Astrocyte of the spinal cord (primary cell): ENCODE data around the gene TEDDM1.
"Not testable (repeated sequence)": the region's sequence is repeated elsewhere in the genome, so short reads cannot be mapped to it uniquely, and the experiment has no call there.

Source experiments
- DNase-seq: peaks from one replicate; pipeline ENCODE4 v3.0.0; 2011; ENCODE audit warnings: low read depth, low spot score
- H3K4me3 ChIP-seq: 2 replicates; pipeline ENCODE4 v1.5.1; 2011; ENCODE audit warnings: low read depth, mild to moderate bottlenecking, low read length, moderate library complexity
- CTCF ChIP-seq: IDR thresholded peaks from 2 replicates; pipeline ENCODE4 v1.5.1; 2012; ENCODE audit warnings: low read depth, mild to moderate bottlenecking, low read length, inconsistent platforms
- in situ Hi-C: cut with HindIII; loops from 2 replicates; pipeline ENCODE4 v1.10.0; 2017; ENCODE audit warnings: low sequenced_read_pairs

TEDDM1 gene

GRCh38 chr1:182383037-182383661 lies 17.3 kb downstream of the TEDDM1 start:
- in situ Hi-C loops, result no loop called here
- no peak overlapping the region for H3K4me3 ChIP-seq
- DNase-seq, result no peak
- TF ChIP-seq CTCF, result no peak

- no peak for TF ChIP-seq CTCF
- in situ Hi-C loops, result no loop called here
- no peak for DNase-seq
- H3K4me3 ChIP-seq, result no peak overlapping the region
Measured at GRCh38 chr1:182381962-182382819, 18.3 kb downstream of the TEDDM1 start.

DNA sequence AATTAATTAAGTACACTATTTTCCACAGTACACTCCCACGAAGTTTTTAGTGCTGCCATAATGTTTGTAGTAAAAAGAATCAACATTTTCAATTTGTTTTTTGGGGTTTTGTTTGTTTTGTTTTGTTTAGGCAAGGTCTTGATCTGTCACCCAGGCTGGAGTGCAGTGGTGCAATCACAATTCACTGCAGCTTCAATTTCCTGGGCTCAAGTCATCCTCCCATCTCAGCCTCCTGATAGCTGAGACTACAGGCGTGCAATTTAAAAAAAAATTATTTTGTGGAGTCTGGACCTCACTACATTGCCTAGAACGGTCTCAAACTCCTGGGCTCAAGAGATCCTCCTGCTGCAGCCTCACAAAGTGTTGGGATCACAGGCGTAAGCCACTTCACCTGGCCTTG lies 20.3 kb downstream of the TEDDM1 start:
- no peak overlapping the region for H3K4me3 ChIP-seq
- DNase-seq, result no peak
- TF ChIP-seq CTCF, result no peak
- in situ Hi-C loops, result no loop called here

- DNase-seq, H3K4me3 ChIP-seq, in situ Hi-C loops: not testable (repeated sequence)
Measured at GRCh38 chr1:182379781-182380180, 20.7 kb downstream of the TEDDM1 start.

DNA sequence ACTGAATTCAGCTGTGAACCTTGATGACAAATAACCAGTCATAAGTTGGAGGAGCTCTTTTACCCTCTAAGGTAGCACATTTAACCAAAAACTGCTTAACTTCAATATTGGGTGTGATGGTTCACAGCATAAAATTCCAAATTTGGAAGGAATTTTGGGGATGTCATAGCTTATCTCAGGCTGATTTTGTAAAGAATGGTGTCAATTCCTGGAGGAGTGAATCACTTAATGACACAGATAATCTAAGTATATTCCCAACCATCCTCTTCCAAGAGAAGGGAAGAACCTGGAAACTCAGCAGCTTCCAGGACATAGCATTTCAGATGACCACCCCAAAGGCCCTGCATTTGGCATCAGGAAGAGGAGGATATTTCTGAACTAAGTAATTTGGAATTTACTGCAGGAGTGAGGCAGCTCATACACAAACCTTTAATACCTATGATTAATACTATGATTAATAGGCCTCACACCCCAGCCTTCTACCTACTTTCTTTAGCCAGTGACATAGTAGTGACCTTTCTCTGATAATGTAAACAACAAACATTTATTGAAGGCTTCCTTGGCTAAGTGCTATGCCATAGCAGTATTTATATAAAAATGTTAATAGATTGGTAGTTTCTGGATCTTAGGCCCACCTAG lies 23.4 kb downstream of the TEDDM1 start:
- no peak overlapping the region for H3K4me3 ChIP-seq
- DNase-seq, result no peak
- no peak for TF ChIP-seq CTCF
- in situ Hi-C loops, result no loop called here

DNA sequence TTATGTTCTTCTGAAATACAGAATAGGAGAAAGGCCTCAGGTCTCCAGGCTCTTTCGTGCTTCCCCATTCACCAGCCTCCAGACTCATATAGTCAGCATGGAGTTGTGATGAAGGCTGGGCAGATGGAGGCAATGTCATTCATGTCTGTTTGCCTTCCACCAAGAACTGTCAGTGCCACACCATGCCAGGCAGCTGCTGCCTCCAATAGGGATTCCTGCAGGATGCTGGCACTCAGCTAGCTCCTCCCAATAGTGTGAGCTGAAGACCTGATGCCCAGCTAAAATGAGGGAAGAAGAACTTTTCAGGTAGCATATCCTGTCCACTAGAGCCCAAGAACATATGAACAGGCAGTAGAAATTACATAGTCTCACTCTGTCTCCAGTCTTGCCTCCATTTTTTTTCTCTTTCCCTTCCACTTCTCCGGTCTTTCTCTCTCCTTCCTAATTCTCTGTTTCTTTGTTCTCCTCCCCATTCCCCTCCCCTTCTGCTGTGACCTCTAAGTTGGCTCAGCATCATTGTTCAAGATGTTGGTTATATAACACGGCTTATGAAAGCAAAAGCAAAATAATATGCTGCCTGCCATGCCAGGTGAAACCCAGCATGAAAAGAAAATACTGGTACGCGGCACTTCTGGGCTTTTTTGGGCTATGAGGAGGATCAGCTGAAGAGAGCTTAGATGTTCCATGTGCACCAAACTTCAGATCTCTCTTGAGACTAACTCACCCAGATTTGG lies 26.2 kb downstream of the TEDDM1 start:
- DNase-seq, result no peak
- H3K4me3 ChIP-seq, result no peak overlapping the region
- in situ Hi-C loops, result no loop called here
- no peak for TF ChIP-seq CTCF
